GM19099 (cell line): Measurements from ENCODE around the gene TSPAN3.

Experiments used
- POLR2A ChIP-seq: IDR thresholded peaks from 3 replicates; pipeline ENCODE4 v1.6.1; 2011; ENCODE audit warnings: low read depth; ENCODE audit not compliant: insufficient read length; ENCODE audit errors: extremely low read depth

TSPAN3 gene

GRCh38 chr15:77001966-77002365, 68.9 kb downstream of the TSPAN3 start:
- TF ChIP-seq POLR2A, result no peak

- TF ChIP-seq POLR2A, result no peak
These were observed 69.6 kb downstream of the TSPAN3 start for GRCh38 chr15:77001351-77001750.

- TF ChIP-seq POLR2A, result no peak
These were observed 70.9 kb downstream of the TSPAN3 start for GRCh38 chr15:76999996-77000395.

GRCh38 chr15:76998663-76999285, 72.1 kb downstream of the TSPAN3 start:
- TF ChIP-seq POLR2A, result no peak

- TF ChIP-seq POLR2A, result no peak
These were observed 74.1 kb downstream of the TSPAN3 start for GRCh38 chr15:76996526-76997401.

- no peak for TF ChIP-seq POLR2A
These were observed 74.8 kb downstream of the TSPAN3 start for GRCh38 chr15:76996076-76996525.

GRCh38 chr15:76994971-76995945, 75.7 kb downstream of the TSPAN3 start, which contains the start of gene PSTPIP1:
Gene PSTPIP1, plus strand, starts transcription at chr15:76995126. Its CDS starts 448 bp downstream, at chr15:76995574.
- TF ChIP-seq POLR2A, result peak; percentile 81

- TF ChIP-seq POLR2A, result no peak
These were observed 76.4 kb downstream of the TSPAN3 start for GRCh38 chr15:76994496-76994895.

GRCh38 chr15:76994001-76994400, 76.9 kb downstream of the TSPAN3 start:
- no peak for TF ChIP-seq POLR2A

- no peak for TF ChIP-seq POLR2A
These were observed 77.7 kb downstream of the TSPAN3 start for GRCh38 chr15:76993114-76993725.

- no peak for TF ChIP-seq POLR2A
These were observed 78.9 kb downstream of the TSPAN3 start for GRCh38 chr15:76991741-76992645.
